NB4 (cell line): ENCODE results near the gene LHX8.

Experiments
- MAX ChIP-seq: IDR thresholded peaks from 2 replicates; pipeline ENCODE4 v1.6.1; 2011; ENCODE audit warnings: low read depth, low read length
- MYC ChIP-seq: IDR thresholded peaks from 2 replicates; pipeline ENCODE4 v1.6.1; 2011; ENCODE audit warnings: low read depth, low read length
- POLR2A ChIP-seq: IDR thresholded peaks from 2 replicates; pipeline ENCODE4 v1.6.1; 2011; ENCODE audit warnings: mild to moderate bottlenecking; ENCODE audit not compliant: insufficient read length; ENCODE audit errors: extremely low read depth
- TF ChIP-seq, protein P1 (sequence below): IDR thresholded peaks from one replicate; pipeline ENCODE4 v1.5.1; 2012; ENCODE audit warnings: low read depth, low read length

DNA sequence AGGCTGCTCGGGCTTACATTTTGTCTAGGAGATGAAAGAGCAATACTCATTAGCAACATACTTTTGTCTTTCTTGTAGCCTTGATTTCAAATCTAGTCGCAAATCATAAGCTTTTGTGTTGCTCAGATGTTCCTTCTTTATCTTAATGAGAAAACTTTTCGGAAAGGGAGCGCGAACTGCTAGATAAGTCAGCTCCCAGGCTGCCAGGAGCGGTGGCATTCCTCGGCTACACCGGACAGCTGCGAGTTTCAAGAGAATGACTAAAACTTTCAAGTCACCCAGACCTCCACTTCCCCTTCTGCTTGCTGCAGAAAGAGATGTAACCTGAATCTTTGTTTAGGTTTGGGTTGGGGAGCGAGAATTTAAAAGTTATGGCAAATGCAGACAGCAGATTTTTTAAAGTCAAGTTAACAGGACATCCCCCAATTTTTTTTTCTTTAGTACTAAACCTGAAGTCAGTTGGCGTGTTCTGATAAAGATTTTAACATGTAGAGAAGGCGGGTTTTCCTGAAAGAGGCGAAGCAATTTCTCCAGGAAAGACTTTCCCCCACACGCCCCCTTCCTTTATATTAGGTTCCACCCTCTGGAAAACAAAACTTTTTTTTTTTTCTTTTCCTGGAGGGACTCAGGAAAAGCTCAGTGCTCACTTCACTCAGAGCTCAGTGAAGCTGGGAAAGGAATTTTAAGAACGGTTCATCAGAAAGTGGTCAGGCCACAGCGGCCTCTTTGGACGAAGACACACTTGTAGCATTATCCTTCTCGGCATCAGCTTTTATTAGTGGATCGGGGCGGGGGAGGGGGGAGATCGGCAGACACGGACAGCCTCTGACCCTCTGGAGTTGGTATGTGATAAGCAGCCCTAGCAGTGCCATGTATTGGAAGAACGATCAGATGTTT lies at the start of gene LHX8:
- TF ChIP-seq, protein P1, sequence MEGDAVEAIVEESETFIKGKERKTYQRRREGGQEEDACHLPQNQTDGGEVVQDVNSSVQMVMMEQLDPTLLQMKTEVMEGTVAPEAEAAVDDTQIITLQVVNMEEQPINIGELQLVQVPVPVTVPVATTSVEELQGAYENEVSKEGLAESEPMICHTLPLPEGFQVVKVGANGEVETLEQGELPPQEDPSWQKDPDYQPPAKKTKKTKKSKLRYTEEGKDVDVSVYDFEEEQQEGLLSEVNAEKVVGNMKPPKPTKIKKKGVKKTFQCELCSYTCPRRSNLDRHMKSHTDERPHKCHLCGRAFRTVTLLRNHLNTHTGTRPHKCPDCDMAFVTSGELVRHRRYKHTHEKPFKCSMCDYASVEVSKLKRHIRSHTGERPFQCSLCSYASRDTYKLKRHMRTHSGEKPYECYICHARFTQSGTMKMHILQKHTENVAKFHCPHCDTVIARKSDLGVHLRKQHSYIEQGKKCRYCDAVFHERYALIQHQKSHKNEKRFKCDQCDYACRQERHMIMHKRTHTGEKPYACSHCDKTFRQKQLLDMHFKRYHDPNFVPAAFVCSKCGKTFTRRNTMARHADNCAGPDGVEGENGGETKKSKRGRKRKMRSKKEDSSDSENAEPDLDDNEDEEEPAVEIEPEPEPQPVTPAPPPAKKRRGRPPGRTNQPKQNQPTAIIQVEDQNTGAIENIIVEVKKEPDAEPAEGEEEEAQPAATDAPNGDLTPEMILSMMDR = no peak
- TF ChIP-seq MAX (no peak), POLR2A (no peak), MYC (no peak)
